HEK293 (cell line): ENCODE measurements around the gene TCERG1.

Source experiments
- CTCF ChIA-PET: fragments of 350-600 bp; formaldehyde crosslinking; extraction: SDS; loops from one replicate; lab custom pipeline; 2021; ENCODE audit warnings: antibody characterized with exemption; lab: Yijun Ruan, JAX
- POLR2A ChIA-PET: fragments of 300-600 bp; formaldehyde crosslinking; extraction: SDS; loops from one replicate; lab custom pipeline; 2020; ENCODE audit warnings: antibody characterized with exemption, inconsistent platforms; lab: Yijun Ruan, JAX
- H3K27ac ChIP-seq: fragments of 200-500 bp; sonication (Bioruptor generic); 2 replicates; pipeline ENCODE4 v1.5.1; 2014; ENCODE audit warnings: low read depth, low read length, control low read depth, inconsistent platforms; ENCODE audit errors: extremely low read depth
- H3K36me3 ChIP-seq, 2 experiments: fragments of 200-500 bp in 1 of 2; sonication (Bioruptor generic) in 1 of 2; 1 replicate in 1 of 2; 2 replicates in 1 of 2; pipeline ENCODE4 v1.5.1; 2014 to 2017; ENCODE audit warnings: inconsistent platforms in 2 of 2, low read length in 2 of 2; ENCODE audit not compliant: control insufficient read depth in 2 of 2, insufficient read depth in 1 of 2
- H3K4me1 ChIP-seq: fragments of 200-500 bp; sonication (Bioruptor generic); 2 replicates; pipeline ENCODE4 v1.5.1; 2014; ENCODE audit warnings: mild to moderate bottlenecking, low read length, inconsistent platforms; ENCODE audit not compliant: control insufficient read depth, insufficient read depth
- H3K4me3 ChIP-seq: 2 replicates; pipeline ENCODE4 v1.5.1; 2011; ENCODE audit warnings: low read depth, mild to moderate bottlenecking, control low read depth, low read length, moderate library complexity
- H3K9me3 ChIP-seq: fragments of 200-500 bp; sonication (Bioruptor generic); 2 replicates; pipeline ENCODE4 v1.5.1; 2014; ENCODE audit warnings: low read depth, low read length, inconsistent platforms; ENCODE audit not compliant: control insufficient read depth, insufficient read depth
- AEBP2 ChIP-seq: fragments of 450-650 bp; formaldehyde crosslinking; IDR thresholded peaks from 2 replicates; pipeline ENCODE4 v1.5.1; 2016; ENCODE audit warnings: missing biosample characterization, missing genetic modification characterization, borderline replicate concordance
- ATF2 ChIP-seq: fragments of 450-650 bp; formaldehyde crosslinking; IDR thresholded peaks from 2 replicates; pipeline ENCODE4 v1.5.1; 2016; ENCODE audit warnings: missing biosample characterization, missing genetic modification characterization, low read depth
- BCL6B ChIP-seq: fragments of 450-650 bp; formaldehyde crosslinking; IDR thresholded peaks from 2 replicates; pipeline ENCODE4 v1.5.1; 2017; ENCODE audit warnings: missing biosample characterization, missing genetic modification characterization
- OSR2 ChIP-seq: fragments of 450-650 bp; formaldehyde crosslinking; IDR thresholded peaks from 2 replicates; pipeline ENCODE4 v1.5.1; 2016; ENCODE audit warnings: missing biosample characterization, missing genetic modification characterization
- WT1 ChIP-seq: fragments of 450-650 bp; formaldehyde crosslinking; IDR thresholded peaks from 2 replicates; pipeline ENCODE4 v1.5.1; 2016; ENCODE audit warnings: missing biosample characterization, missing genetic modification characterization
- YY1 ChIP-seq: fragments of 450-650 bp; formaldehyde crosslinking; IDR thresholded peaks from 2 replicates; pipeline ENCODE4 v1.5.1; 2018; ENCODE audit warnings: missing biosample characterization, missing genetic modification characterization
- ZBTB26 ChIP-seq: fragments of 450-650 bp; formaldehyde crosslinking; optimal IDR thresholded peaks from 2 replicates; pipeline ENCODE3; 2016; ENCODE audit warnings: missing biosample characterization, mild to moderate bottlenecking, missing genetic modification characterization
- ZBTB8A ChIP-seq: fragments of 450-650 bp; formaldehyde crosslinking; IDR thresholded peaks from 2 replicates; pipeline ENCODE4 v1.5.1; 2016; ENCODE audit warnings: missing biosample characterization, missing genetic modification characterization
- ZNF169 ChIP-seq: fragments of 450-650 bp; formaldehyde crosslinking; IDR thresholded peaks from 2 replicates; pipeline ENCODE4 v1.5.1; 2016; ENCODE audit warnings: missing biosample characterization, missing genetic modification characterization
- ZNF362 ChIP-seq: fragments of 450-650 bp; formaldehyde crosslinking; IDR thresholded peaks from 2 replicates; pipeline ENCODE4 v1.5.1; 2016; ENCODE audit warnings: missing biosample characterization, missing genetic modification characterization
- ZNF433 ChIP-seq: fragments of 450-650 bp; formaldehyde crosslinking; IDR thresholded peaks from 2 replicates; pipeline ENCODE4 v1.5.1; 2016; ENCODE audit warnings: missing biosample characterization, missing genetic modification characterization, low read depth
- ZNF473 ChIP-seq: fragments of 450-650 bp; formaldehyde crosslinking; IDR thresholded peaks from 2 replicates; pipeline ENCODE4 v1.5.1; 2017; ENCODE audit warnings: missing biosample characterization, missing genetic modification characterization
- ZNF549 ChIP-seq: fragments of 450-650 bp; IDR thresholded peaks from 2 replicates; pipeline ENCODE4 v1.5.1; 2018; ENCODE audit warnings: missing biosample characterization, missing genetic modification characterization, mild to moderate bottlenecking, inconsistent platforms, moderate library complexity
- ZNF692 ChIP-seq: fragments of 450-650 bp; formaldehyde crosslinking; IDR thresholded peaks from 2 replicates; pipeline ENCODE4 v1.5.1; 2016; ENCODE audit warnings: missing biosample characterization, missing genetic modification characterization
- ZSCAN5A ChIP-seq: fragments of 450-650 bp; formaldehyde crosslinking; IDR thresholded peaks from 2 replicates; pipeline ENCODE4 v1.5.1; 2016; ENCODE audit warnings: missing biosample characterization, missing genetic modification characterization

TCERG1 gene

GRCh38 chr5:146402949-146403348 lies 44.2 kb upstream of the TCERG1 start:
- H3K4me1 ChIP-seq = no peaks in the 10 kb centered on the region
- no peak overlapping the region for H3K27ac ChIP-seq
- ChIA-PET CTCF (interaction anchor here (1.4 kb wide), 1 partner anchor 12 kb away, joined by 4 read pairs; no protein-coding TSS in a partner anchor), POLR2A (interaction anchor here (0.6 kb wide), 1 partner anchor 192 kb away, joined by 4 read pairs; no protein-coding TSS in a partner anchor)
- H3K4me3 ChIP-seq = no peak overlapping the region
- no peaks in the 10 kb centered on the region for H3K9me3 ChIP-seq
- no peaks in the 10 kb centered on the region for H3K36me3 ChIP-seq
- TF ChIP-seq ZNF549 (tag by site-specific recombination) (no peak), ATF2 (tag by site-specific recombination) (no peak), ZBTB26 (tag by site-specific recombination) (no peak), ZNF692 (tag by site-specific recombination) (no peak), ZNF433 (no peak), ZNF362 (no peak)

- no peak for TF ChIP-seq ZNF169 (tag by site-specific recombination)
- no peak for TF ChIP-seq OSR2 (tag by site-specific recombination)
- no peak for TF ChIP-seq YY1
- no peak for TF ChIP-seq AEBP2 (tag by site-specific recombination)
- no peak for TF ChIP-seq BCL6B
- no peak for TF ChIP-seq ZSCAN5A (tag by site-specific recombination)
- TF ChIP-seq WT1 = no peak
- TF ChIP-seq ZNF473 (tag by site-specific recombination) = no peak
- no peak for TF ChIP-seq ZBTB8A
- Histone ChIP-seq H3K4me3 (no peak overlapping the region), H3K9me3 (no peaks in the 10 kb centered on the region), H3K4me1 (no peaks in the 10 kb centered on the region; the same call in 1 of the 2 replicates), H3K27ac (no peak overlapping the region), H3K36me3 (no peaks in the 10 kb centered on the region)
- ChIA-PET POLR2A (no interaction called here), CTCF (interaction anchor here (0.6 kb wide), 1 partner anchor 18 kb away, joined by 3 read pairs; no protein-coding TSS in a partner anchor)
Measured at GRCh38 chr5:146409054-146409671, 38.0 kb upstream of the TCERG1 start.
